Transverse colon (tissue), 4 donors: ENCODE results near the gene LACC1.

Source experiments
- CTCF ChIP-seq, 5 experiments: fragments of 200-600 bp in 3 of 5; fragments of 450-650 bp in 2 of 5; sonication (generic) in 3 of 5; IDR thresholded peaks; 1 replicate in 2 of 5; 2 replicates in 3 of 5; pipeline ENCODE4 v1.5.1; 2016 to 2017; ENCODE audit warnings: antibody characterized with exemption in 5 of 5, inconsistent platforms in 3 of 5, mild to moderate bottlenecking in 2 of 5, moderate library complexity in 1 of 5
- EP300 ChIP-seq: sonication (generic); formaldehyde crosslinking; IDR thresholded peaks from one replicate; pipeline ENCODE4 v1.6.1; 2017; ENCODE audit warnings: antibody characterized with exemption, low read depth
- POLR2A ChIP-seq: fragments of 450-650 bp; IDR thresholded peaks from one replicate; pipeline ENCODE4 v1.6.1; 2016; ENCODE audit warnings: antibody characterized with exemption, mild to moderate bottlenecking, moderate library complexity
- POLR2AphosphoS5 ChIP-seq, 3 donors: sonication (generic); formaldehyde crosslinking; IDR thresholded peaks; one replicate each; pipeline ENCODE4 v1.6.1; 2016; ENCODE audit warnings: antibody characterized with exemption in 3 of 3

- TF ChIP-seq EP300 (no peak), POLR2A (no peak), CTCF (IDR thresholded peaks at IDR 0.05) (no peak), POLR2AphosphoS5 (IDR thresholded peaks at IDR 0.05) (no peak)
Observed at GRCh38 chr13:43872181-43872580, 7.5 kb upstream of the LACC1 start.
